Neural progenitor cell (in vitro differentiated cells): ENCODE results near the gene ACKR2. TPM values are rescaled to one million over a fixed set of nuclear protein-coding genes. Genes with fewer than 3 reads are reported as not detected.

Source experiments
- DNase-seq: peaks from one replicate; pipeline ENCODE4 v3.0.0-alpha.2; 2016; ENCODE audit warnings: low spot score
- H2AFZ ChIP-seq: fragments of 200-600 bp; sonication (generic); replicated peaks from 2 replicates; pipeline ENCODE4 v1.6.1; 2016; ENCODE audit warnings: antibody characterized with exemption
- H3F3A ChIP-seq: fragments of 200-600 bp; sonication (generic); 2 replicates; pipeline ENCODE4 v1.6.1; 2016; ENCODE audit warnings: antibody characterized with exemption, low read depth
- H3K27ac ChIP-seq: fragments of 200-600 bp; sonication (generic); 2 replicates; pipeline ENCODE4 v1.5.1; 2016; ENCODE audit warnings: mild to moderate bottlenecking
- H3K27me3 ChIP-seq: fragments of 200-600 bp; sonication (generic); 2 replicates; pipeline ENCODE4 v1.6.1; 2016; ENCODE audit warnings: mild to moderate bottlenecking, moderate library complexity
- H3K36me3 ChIP-seq: fragments of 200-600 bp; sonication (generic); 2 replicates; pipeline ENCODE4 v1.5.1; 2016
- H3K4me1 ChIP-seq: fragments of 200-600 bp; sonication (generic); 2 replicates; pipeline ENCODE4 v1.6.1; 2016; ENCODE audit warnings: mixed run types
- H3K4me2 ChIP-seq: fragments of 200-600 bp; sonication (generic); 2 replicates; pipeline ENCODE4 v1.6.1; 2016
- H3K4me3 ChIP-seq: fragments of 200-600 bp; sonication (generic); 2 replicates; pipeline ENCODE4 v1.5.1; 2016
- H3K79me2 ChIP-seq: fragments of 200-600 bp; sonication (generic); 2 replicates; pipeline ENCODE4 v1.6.1; 2016; ENCODE audit warnings: low read depth
- H3K9ac ChIP-seq: fragments of 200-600 bp; sonication (generic); 2 replicates; pipeline ENCODE4 v1.6.1; 2016
- H3K9me3 ChIP-seq: fragments of 200-600 bp; sonication (generic); 2 replicates; pipeline ENCODE4 v1.5.1; 2016; ENCODE audit warnings: low read depth
- H4K20me1 ChIP-seq: fragments of 200-600 bp; sonication (generic); 2 replicates; pipeline ENCODE4 v1.6.1; 2016; ENCODE audit warnings: low read depth
- H3K27ac Mint-ChIP-seq: 3 replicates; pipeline ENCODE4 v1.8.0; 2021; ENCODE audit warnings: mixed read lengths
- H3K27me3 Mint-ChIP-seq: 2 replicates; pipeline ENCODE4 v1.8.0; 2022; ENCODE audit warnings: low read depth, mild to moderate bottlenecking, inconsistent platforms, moderate library complexity, mixed read lengths; ENCODE audit not compliant: insufficient read depth
- H3K36me3 Mint-ChIP-seq: 3 replicates; pipeline ENCODE4 v1.8.0; 2021; ENCODE audit warnings: mixed read lengths
- H3K4me1 Mint-ChIP-seq: 3 replicates; pipeline ENCODE4 v1.8.0; 2021; ENCODE audit warnings: mixed read lengths
- H3K4me3 Mint-ChIP-seq: 3 replicates; pipeline ENCODE4 v1.8.0; 2021; ENCODE audit warnings: mild to moderate bottlenecking, moderate library complexity, mixed read lengths
- H3K9me3 Mint-ChIP-seq: 3 replicates; pipeline ENCODE4 v1.8.0; 2020; ENCODE audit warnings: mixed read lengths
- CTCF ChIP-seq: fragments of 200-600 bp; sonication (generic); IDR thresholded peaks from 2 replicates; pipeline ENCODE4 v1.5.1; 2017; ENCODE audit warnings: antibody characterized with exemption, mild to moderate bottlenecking
- EZH2 ChIP-seq: fragments of 200-600 bp; sonication (generic); IDR thresholded peaks from 2 replicates; pipeline ENCODE4 v1.6.1; 2017; ENCODE audit warnings: antibody characterized with exemption, mild to moderate bottlenecking, moderate library complexity
- EZH2phosphoT487 ChIP-seq: fragments of 200-600 bp; sonication (generic); IDR thresholded peaks from 2 replicates; pipeline ENCODE4 v1.6.1; 2017; ENCODE audit warnings: antibody characterized with exemption
- total RNA-seq: library from RNA; depleted of rRNA; stranded (reverse); fragments of >200 nt; gene quantifications from 2 replicates; pipeline ENCODE4 v1.2.3, GENCODE V29; 2015; ENCODE audit warnings: low replicate concordance

Gene ACKR2
- total RNA-seq, 1 donor from 2014 or later: not detected

DNA sequence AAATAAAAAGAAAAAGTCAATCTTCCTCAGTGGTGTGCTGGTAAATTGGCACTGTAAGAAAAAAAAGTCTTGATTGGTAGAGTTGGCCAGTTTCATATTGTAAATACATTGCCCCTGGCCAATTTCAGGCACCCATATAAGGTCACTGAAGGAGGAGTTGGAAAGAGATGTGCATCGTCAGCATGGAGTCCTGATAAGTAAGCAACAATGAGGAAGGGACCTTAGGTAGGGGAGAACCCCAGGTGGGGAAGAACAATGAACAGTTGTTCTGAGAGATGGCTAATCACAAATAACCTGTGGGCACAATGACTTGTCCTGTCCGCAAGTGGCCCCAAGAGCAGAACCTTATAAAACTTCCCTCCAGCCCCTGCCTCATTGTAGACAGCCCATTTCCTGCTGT is 75.1 kb downstream of the ACKR2 start:
- no peaks in the 10 kb centered on the region for H3F3A ChIP-seq
- H3K4me1 Mint-ChIP-seq: peaks cover 8% of the 10 kb centered on the region
- no peak for DNase-seq
- H3K36me3 ChIP-seq: no peaks in the 10 kb centered on the region
- no peak overlapping the region for H3K4me3 ChIP-seq
- H2AFZ ChIP-seq: no peak overlapping the region
- TF ChIP-seq CTCF (no peak), EZH2 (no peak)
- peaks cover 4% of the 10 kb centered on the region for H3K27me3 ChIP-seq
- H3K79me2 ChIP-seq: no peaks in the 10 kb centered on the region
- no peaks in the 10 kb centered on the region for H3K4me1 ChIP-seq
- H3K36me3 Mint-ChIP-seq: no peaks in the 10 kb centered on the region
- no peak overlapping the region for H3K4me3 Mint-ChIP-seq
- no peak overlapping the region for H3K9ac ChIP-seq
- no peaks in the 10 kb centered on the region for H3K9me3 ChIP-seq
- H3K27ac Mint-ChIP-seq: no peak overlapping the region
- H3K9me3 Mint-ChIP-seq: no peaks in the 10 kb centered on the region
- no peak overlapping the region for H3K27ac ChIP-seq
- H3K4me2 ChIP-seq: no peak overlapping the region
- H3K27me3 Mint-ChIP-seq: peaks cover 6% of the 10 kb centered on the region
- H4K20me1 ChIP-seq: no peaks in the 10 kb centered on the region

DNA sequence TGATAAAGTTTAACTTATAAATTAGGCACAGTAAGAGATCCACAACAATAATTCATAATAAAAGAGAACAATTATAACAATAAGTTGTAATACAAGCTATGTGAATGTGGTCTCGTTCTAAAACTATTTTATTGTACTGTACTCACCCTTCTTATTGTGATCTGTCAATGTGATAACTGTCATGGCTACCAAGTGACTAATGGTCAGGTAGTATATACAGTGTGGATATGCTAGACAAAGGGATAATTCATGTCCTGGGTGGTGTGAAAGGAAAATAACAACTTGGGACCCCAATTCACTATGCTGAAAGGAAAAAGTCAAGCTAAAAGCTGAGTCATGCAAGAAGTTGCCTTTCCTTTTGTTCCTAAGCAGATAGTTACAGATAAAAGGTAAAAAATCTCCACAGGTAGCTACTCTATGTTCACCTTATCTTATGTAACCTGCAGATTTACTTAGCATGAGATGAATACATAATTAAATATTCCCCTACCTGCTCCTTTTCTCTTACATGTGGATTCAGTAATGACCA is 77.1 kb downstream of the ACKR2 start:
- Histone ChIP-seq H3K9me3 (no peaks in the 10 kb centered on the region), H3K4me3 (no peak overlapping the region), H3K27ac (no peak overlapping the region), H3K36me3 (no peaks in the 10 kb centered on the region), H2AFZ (no peak overlapping the region), H3K79me2 (no peaks in the 10 kb centered on the region), H3K27me3 (peaks cover 4% of the 10 kb centered on the region), H3K4me2 (no peak overlapping the region), H3K9ac (no peak overlapping the region), H3F3A (peaks cover 16% of the 10 kb centered on the region), H4K20me1 (no peaks in the 10 kb centered on the region), H3K4me1 (peaks cover 15% of the 10 kb centered on the region)
- no peak overlapping the region for H3K4me3 Mint-ChIP-seq
- DNase-seq: no peak
- no peaks in the 10 kb centered on the region for H3K9me3 Mint-ChIP-seq
- peaks cover under 1% of the 10 kb centered on the region for H3K27me3 Mint-ChIP-seq
- no peak overlapping the region for H3K27ac Mint-ChIP-seq
- no peaks in the 10 kb centered on the region for H3K36me3 Mint-ChIP-seq
- H3K4me1 Mint-ChIP-seq: peaks cover 2% of the 10 kb centered on the region
- TF ChIP-seq EZH2phosphoT487 (no peak), EZH2 (no peak), CTCF (no peak)

DNA sequence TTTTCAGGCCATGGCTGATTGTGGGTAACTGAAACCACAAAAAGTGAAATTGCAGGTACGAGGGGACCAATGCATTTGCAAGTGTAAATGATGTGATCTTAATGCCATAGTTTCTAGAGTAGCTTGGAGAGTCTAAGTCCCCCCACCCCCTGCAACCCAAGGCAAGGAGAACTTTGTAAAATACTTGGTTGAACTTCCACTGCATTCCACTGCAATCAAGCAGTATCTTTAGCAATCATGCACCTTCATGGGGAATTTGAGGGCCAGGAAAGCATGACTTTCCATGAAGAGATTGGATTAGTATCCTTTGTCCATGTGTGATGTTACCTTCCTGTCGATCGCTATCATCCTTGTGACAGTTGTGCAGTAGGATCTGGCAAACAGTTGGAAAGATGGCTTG is 77.8 kb downstream of the ACKR2 start:
- TF ChIP-seq EZH2: no peak
- no peak for TF ChIP-seq EZH2phosphoT487
- TF ChIP-seq CTCF: no peak
- Mint-ChIP-seq H3K36me3 (no peaks in the 10 kb centered on the region), H3K4me1 (no peaks in the 10 kb centered on the region), H3K4me3 (no peak overlapping the region), H3K27me3 (no peaks in the 10 kb centered on the region), H3K9me3 (no peaks in the 10 kb centered on the region), H3K27ac (no peak overlapping the region)
- H3K36me3 ChIP-seq: no peaks in the 10 kb centered on the region
- no peak overlapping the region for H3K9ac ChIP-seq
- no peak overlapping the region for H2AFZ ChIP-seq
- peaks cover 22% of the 10 kb centered on the region for H3F3A ChIP-seq
- H4K20me1 ChIP-seq: no peaks in the 10 kb centered on the region
- H3K9me3 ChIP-seq: no peaks in the 10 kb centered on the region
- H3K27ac ChIP-seq: no peak overlapping the region
- no peaks in the 10 kb centered on the region for H3K79me2 ChIP-seq
- DNase-seq: no peak
- H3K4me1 ChIP-seq: peaks cover 22% of the 10 kb centered on the region
- no peak overlapping the region for H3K4me2 ChIP-seq
- H3K27me3 ChIP-seq: no peaks in the 10 kb centered on the region
- H3K4me3 ChIP-seq: no peak overlapping the region
